Activated effector memory CD4-positive, alpha-beta T cell treated with Interleukin-2 at 50 U/mL for 16 hours (primary cell): Measurements from ENCODE around the gene DDX23.
"Not testable (repeated sequence)": the region's sequence is repeated elsewhere in the genome, so short reads cannot be mapped to it uniquely, and the experiment has no call there.

Experiments
- DNase-seq: peaks from one replicate; pipeline ENCODE4 v3.0.0-alpha.2; 2020

Gene DDX23

DNA sequence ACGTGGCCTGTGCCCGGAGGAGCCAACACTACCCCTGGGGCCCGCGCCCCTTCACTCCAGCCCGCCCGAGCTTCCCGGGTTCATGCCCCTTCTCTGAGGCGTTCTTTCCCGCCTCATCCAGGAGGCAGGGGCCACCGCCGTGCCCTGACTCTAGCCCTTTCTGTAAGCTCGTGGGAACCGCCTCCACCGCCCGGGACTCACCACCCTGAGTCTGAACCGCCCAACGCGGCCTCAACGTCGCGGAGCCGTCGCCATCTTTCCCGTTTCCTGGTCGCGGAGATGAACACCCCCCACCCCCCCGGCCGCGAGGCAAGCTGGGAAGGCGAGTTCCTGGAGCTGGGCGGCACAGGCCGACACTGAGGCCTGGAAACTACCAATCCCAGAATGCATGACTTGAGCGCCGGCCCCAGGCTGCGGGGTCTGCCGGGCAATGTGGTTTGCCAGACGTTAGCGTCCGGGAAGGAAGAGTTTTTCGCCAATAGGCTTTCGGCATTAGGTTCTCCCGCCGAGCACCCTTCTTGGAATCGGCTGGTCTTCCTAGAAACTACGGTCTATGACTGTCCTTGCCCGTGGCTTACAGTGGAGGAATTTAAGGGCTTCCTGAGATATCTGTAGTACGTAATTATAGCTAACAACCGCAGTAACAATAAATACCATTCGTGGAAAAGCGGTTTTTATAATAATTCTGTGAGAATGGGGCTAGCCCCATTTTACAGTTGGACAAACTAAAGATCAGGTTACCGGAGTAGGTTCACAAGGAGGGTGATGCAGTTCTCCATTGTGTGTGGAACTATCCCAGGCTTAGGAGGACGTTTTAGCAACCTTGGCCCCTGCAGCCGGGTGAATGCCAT lies at the start of gene DDX23:
DDX23 (minus strand) TSS at position 281 of the 851 bp plus-strand sequence. CDS start 6,381 bp downstream, outside the sequence.
- DNase-seq = peak; percentile 91

GRCh38 chr12:48901278-48901677 lies 49.3 kb upstream of the DDX23 start:
- DNase-seq = no peak

DNA sequence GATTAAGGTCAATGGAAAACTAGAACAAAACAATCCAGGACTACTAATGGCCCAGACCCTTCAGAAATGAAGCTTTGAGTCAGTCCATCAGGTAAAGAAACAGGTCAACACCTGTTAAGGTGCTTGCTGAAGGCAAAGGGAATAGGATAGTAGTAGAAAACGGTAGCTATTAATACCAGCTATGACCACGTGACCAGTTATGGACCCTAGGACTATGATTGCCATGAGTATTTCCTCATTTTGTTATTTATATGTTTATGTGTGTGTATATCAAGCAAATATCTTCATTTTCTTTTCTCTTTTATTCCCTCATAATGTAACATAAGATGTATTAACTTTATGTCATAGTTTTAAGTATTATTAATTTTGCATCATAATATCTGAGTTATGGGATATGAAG lies 47.7 kb upstream of the DDX23 start:
- DNase-seq = no peak

GRCh38 chr12:48894271-48894670 lies 42.3 kb upstream of the DDX23 start:
- DNase-seq = no peak

DNA sequence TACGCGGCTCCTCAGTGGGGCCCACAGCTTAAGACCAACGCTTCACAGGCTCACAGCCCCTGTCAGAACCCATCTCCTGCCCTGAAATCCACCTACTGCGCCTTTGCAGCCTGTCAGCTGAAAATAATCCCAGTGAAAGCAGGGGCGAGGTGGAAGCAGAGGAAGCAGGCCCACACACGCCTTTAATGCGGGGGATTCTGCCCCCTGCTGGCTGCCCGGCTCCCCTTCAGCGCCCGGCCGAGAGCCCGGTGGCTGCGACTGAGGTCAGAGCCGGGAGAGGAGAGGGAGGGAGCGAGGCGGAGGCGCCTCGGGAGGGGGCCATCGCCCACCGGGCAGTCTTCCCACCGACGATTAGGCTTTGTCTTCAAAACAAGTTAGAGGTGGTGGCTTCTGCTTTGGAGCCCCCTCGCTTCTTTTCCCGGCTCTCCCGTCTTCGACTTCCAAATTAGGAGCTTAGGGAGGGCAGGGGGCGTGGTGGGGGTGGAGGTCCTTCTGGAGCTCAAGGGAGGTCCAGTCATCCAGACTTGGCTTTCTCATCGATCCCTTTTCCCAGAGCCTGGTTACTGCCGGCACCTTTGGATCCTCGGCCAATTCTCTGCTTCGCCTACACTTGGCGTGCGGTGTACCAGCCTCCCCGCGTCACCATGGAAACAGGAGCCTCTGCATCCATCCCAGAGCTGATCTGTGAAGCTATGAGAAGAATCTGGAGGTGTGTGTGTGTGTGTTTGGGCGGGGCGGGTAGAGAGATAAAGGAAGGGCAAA lies 38.9 kb upstream of the DDX23 start:
- peak; percentile 60 for DNase-seq

- no peak for DNase-seq
Measured at GRCh38 chr12:48889679-48890078, 37.7 kb upstream of the DDX23 start.

DNA sequence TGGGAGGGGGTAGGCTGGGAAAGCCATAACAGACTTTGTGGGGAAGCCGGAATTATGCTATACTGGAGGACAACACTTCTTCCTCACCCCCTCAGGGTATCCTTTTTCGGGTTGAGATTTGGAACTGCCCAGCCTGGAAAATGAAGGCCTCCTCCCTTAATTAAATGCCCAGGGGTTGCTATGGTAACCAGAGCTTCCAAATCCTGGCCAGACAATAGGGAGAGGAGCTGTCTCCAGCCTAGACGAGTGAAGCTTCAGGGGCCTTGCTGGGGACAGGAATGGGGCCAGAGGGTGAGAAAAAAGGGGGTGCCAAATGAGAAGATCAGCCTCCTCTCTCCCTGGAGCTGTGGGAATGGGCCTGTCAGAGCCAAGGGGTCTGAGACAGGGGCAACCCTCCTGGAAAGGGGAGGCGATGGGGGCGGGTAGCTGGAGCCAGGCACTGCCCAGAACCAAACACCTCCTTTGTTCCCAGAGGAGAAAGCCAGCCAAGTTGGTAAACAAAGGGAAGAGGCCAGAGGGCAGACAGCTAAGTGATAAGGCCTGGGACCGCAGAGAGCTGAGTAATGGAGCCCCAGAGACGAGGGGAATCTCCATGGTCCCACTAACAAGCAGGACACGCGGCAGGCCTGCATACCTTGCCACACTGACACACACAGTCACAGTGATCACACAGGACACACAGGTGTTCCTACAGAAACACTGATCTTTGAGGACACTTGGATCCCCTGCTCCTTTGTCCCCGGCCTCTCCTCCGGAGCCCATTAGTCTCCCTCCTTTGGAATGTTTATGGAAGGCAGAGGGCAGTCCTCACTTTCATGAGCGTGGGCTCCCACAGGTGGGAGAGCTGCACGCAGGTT lies 31.6 kb upstream of the DDX23 start:
- no peak for DNase-seq

DNA sequence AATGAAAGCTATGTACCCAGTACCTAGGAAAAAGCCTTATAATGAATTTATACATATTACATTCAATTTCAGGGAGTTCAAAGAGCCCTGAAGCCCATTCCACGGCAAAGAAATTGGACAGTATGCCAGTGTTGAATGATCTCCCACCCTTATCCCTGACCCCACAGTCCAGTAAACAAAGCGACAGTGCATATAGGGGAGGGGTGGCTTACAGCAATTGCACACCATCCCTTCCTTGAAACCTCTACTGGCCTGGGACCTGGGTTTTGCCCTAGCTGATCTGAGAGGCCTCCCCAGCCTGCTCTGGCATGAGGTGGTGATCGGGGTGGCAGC lies 31.0 kb upstream of the DDX23 start:
- no peak for DNase-seq

GRCh38 chr12:48882315-48882687 lies 30.3 kb upstream of the DDX23 start:
- DNase-seq = no peak

DNA sequence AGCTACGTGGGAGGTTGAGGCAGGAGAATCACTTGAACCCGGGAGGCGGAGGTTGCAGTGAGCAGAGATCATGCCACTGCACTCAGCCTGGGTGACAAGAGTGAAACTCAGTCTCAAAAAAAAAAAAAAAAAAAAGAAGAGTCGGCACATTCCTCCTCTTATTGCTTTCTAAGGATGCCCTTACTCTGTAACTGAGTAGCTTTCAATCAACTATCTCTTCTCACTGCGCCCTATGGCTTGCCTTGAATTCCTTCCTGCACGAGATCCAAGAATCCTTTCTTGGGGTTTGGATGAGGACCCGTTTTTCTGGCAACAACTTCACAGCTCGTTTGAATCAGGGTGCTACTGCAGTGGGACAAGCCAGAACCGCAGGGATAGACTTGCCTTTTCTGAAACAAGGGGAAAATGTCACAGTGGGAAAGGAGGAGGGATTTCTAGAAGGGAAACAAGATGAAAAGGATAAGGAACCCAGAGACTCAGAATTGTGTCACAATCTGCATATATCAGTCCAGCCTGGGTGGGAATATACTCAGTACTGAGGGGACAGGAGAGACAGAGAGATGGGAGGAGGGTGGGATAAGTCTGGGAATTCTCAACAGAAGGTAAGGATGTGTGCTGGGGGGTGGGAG lies 29.8 kb upstream of the DDX23 start:
- DNase-seq = no peak

GRCh38 chr12:48880647-48881046 lies 28.7 kb upstream of the DDX23 start:
- DNase-seq = no peak

- no peak for DNase-seq
Measured at GRCh38 chr12:48878548-48878947, 26.6 kb upstream of the DDX23 start.

GRCh38 chr12:48875944-48876515 lies 24.1 kb upstream of the DDX23 start:
- DNase-seq = no peak

DNA sequence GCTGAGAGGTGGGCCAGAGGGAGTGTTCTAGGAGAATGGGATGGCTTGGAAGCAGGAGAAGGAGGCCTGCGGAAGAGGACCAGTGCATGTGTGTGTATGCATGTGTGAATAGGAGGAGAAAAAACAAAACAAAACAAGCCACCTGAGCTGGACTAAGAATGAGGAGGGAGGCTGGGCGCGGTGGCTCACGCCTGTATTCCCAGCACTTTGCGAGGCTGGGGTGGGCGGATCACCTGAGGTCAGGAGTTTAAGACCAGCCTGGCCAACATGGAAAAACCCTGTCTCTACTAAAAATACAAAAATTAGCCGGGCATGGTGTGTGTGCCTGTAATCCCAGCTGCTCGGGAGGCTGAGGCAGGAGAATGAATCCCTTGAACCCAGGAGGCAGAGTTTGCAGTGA lies 21.6 kb upstream of the DDX23 start:
- DNase-seq = not testable (repeated sequence)

- DNase-seq = no peak
Measured at GRCh38 chr12:48873096-48873495, 21.1 kb upstream of the DDX23 start.

- no peak for DNase-seq
Measured at GRCh38 chr12:48869191-48869590, 17.2 kb upstream of the DDX23 start.

DNA sequence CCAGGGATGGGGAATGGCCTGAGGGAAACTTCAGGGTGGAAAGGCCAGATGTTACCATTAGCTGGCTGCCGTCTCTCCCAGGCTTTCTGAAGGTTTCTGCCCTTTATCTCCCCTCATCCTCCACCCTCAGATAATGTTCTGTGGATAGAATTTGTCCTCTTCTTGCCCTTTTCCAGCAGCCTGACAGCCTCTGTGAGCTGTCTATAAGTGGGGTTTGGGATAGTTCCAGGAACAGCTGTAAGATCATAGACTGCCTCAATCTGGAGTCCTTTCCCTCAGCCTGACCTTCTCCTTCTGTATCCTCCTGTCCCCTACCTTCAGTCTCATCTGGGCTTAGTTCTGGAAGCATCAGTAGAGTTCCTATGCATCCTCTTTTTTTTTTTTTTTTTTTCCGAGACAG lies 16.5 kb upstream of the DDX23 start:
- no peak for DNase-seq

DNA sequence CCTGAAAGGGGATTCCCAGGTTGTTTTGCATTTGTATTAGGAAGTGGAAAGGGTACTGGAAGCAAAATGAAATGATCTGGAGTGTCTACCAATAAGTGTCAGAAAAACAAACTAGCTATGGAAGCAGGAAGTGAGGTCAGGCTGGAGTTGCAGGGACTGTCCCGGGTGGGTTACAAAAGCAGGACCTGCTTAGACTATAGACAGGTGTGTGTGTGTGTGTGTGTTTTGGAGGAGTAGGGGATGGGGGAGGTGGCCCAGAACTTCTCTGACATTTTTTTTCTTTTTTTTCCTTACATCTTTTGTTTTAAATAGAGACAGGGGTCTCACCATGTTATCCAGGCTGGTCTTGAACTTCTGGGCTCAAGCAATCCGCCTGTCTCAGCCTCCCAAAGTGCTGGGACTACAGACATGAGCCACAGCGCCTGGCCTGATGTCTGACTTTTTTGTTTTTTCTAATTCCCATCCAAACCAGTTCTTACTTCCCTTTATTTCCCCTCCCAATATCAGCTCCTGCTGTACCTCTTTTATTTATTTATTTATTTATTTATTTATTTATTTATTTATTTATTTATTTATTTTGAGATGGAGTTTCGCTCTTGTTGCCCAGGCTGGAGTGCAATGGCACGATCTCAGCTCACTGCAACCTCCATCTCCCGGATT lies 14.2 kb upstream of the DDX23 start:
- no peak for DNase-seq

DNA sequence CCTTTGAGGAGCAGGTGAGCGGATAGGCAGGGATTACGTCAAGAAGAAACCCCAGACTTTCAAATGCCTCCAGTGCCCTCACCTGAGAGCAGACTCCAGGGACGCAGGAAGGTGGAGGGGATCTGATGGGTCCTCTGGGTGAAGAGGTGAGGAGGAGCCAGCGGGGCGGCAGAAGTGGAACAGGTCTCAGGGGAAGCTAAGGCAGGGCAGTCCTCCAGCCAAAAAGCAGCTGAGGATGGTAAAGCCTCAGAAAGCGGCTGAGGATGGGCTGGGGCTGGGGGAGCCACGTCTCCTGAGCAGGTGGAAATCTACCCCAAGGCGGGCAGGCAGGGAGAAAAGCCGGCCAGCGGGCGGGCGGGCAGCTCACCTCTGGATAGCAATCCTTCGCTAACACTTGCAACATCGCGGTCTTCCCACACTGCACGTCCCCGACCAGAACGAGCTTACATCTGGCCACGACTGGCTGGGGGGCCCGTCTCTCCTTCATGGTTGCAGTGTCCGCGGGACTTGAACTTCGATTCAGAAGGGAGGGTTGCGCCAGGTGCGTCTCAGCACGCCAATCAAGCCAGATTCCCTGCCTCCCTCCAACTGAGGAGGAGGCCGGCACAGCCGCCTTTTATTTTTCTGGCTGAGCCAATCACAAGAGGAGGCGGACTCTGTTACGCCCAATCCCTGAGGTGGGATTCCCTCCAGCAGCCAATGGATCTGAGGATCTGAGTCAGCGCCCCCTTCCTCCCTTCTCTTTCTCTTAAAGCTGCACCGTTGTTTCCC lies 13.5 kb upstream of the DDX23 start, which contains the start of gene RND1:
RND1 (minus strand) TSS at position 590 of the 771 bp plus-strand sequence; CDS start at position 487, 103 bp downstream.
- peak; percentile 77 for DNase-seq

GRCh38 chr12:48863291-48863690 lies 11.3 kb upstream of the DDX23 start:
- no peak for DNase-seq

DNA sequence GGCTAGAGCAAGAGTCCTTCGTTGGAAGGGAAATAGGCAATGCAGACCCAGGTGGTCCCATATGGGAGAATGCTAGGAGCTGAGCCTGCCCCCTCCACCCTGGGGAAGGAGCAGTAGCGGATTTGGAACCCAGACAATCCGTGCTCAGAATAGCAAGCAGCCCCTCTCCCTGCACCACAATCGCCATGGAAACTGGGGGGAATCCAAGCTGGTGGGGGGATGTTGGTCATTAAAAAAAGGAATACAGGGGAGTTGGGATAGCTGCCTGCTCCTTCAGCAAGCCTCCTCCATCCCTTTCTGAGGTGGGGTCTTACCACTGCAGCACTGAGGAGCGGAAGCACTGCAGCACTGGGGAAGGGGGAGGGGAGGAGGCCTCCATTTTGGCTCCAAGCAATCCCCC lies 10.8 kb upstream of the DDX23 start:
- no peak for DNase-seq
